ENCODE results near the gene ZMYND15.

GRCh38 chr17:4747847-4748246 lies 8.2 kb downstream of the ZMYND15 start:
- TF ChIP-seq POLR2A (IDR thresholded peaks at IDR 0.05; ENCODE audit: low read depth, low read length) (no peak), POLR2AphosphoS5 (IDR thresholded peaks at IDR 0.05; ENCODE audit: low read depth, low read length) (no peak), TAF1 (IDR thresholded peaks at IDR 0.05; ENCODE audit: borderline replicate concordance, low read depth, low read length) (no peak)
